IPS-NIHi11 (cell line): Measurements from ENCODE around the gene PIBF1.
A peak's percentile ranks its signal among the peaks of the same experiment; 100 is the strongest.

ENCODE experiments used
- DNase-seq: peaks from one replicate; pipeline ENCODE4 v3.0.0; 2012; ENCODE audit warnings: mixed read lengths, low spot score

Gene PIBF1

GRCh38 chr13:73060251-73061160 lies 278.6 kb downstream of the PIBF1 start:
- no peak for DNase-seq

- no peak for DNase-seq
Measured at GRCh38 chr13:73061473-73061872, 279.5 kb downstream of the PIBF1 start.

GRCh38 chr13:73061876-73062275 lies 279.9 kb downstream of the PIBF1 start:
- peak; percentile 14 for DNase-seq

GRCh38 chr13:73062468-73062867 lies 280.5 kb downstream of the PIBF1 start:
- DNase-seq = no peak

GRCh38 chr13:73063166-73063565 lies 281.2 kb downstream of the PIBF1 start:
- DNase-seq = no peak

- no peak for DNase-seq
Measured at GRCh38 chr13:73065036-73065435, 283.1 kb downstream of the PIBF1 start.

- no peak for DNase-seq
Measured at GRCh38 chr13:73065665-73066340, 283.9 kb downstream of the PIBF1 start.
